HEK293 (cell line): ENCODE data around the gene KRT8.

Source experiments
- CTCF ChIA-PET: fragments of 350-600 bp; formaldehyde crosslinking; extraction: SDS; loops from one replicate; lab custom pipeline; 2021; ENCODE audit warnings: antibody characterized with exemption; lab: Yijun Ruan, JAX
- POLR2A ChIA-PET: fragments of 300-600 bp; formaldehyde crosslinking; extraction: SDS; loops from one replicate; lab custom pipeline; 2020; ENCODE audit warnings: antibody characterized with exemption, inconsistent platforms; lab: Yijun Ruan, JAX
- H3K27ac ChIP-seq: fragments of 200-500 bp; sonication (Bioruptor generic); 2 replicates; pipeline ENCODE4 v1.5.1; 2014; ENCODE audit warnings: low read depth, low read length, control low read depth, inconsistent platforms; ENCODE audit errors: extremely low read depth
- H3K36me3 ChIP-seq, 2 experiments: fragments of 200-500 bp in 1 of 2; sonication (Bioruptor generic) in 1 of 2; 1 replicate in 1 of 2; 2 replicates in 1 of 2; pipeline ENCODE4 v1.5.1; 2014 to 2017; ENCODE audit warnings: inconsistent platforms in 2 of 2, low read length in 2 of 2; ENCODE audit not compliant: control insufficient read depth in 2 of 2, insufficient read depth in 1 of 2
- H3K4me1 ChIP-seq: fragments of 200-500 bp; sonication (Bioruptor generic); 2 replicates; pipeline ENCODE4 v1.5.1; 2014; ENCODE audit warnings: mild to moderate bottlenecking, low read length, inconsistent platforms; ENCODE audit not compliant: control insufficient read depth, insufficient read depth
- H3K4me3 ChIP-seq: 2 replicates; pipeline ENCODE4 v1.5.1; 2011; ENCODE audit warnings: low read depth, mild to moderate bottlenecking, control low read depth, low read length, moderate library complexity
- H3K9me3 ChIP-seq: fragments of 200-500 bp; sonication (Bioruptor generic); 2 replicates; pipeline ENCODE4 v1.5.1; 2014; ENCODE audit warnings: low read depth, low read length, inconsistent platforms; ENCODE audit not compliant: control insufficient read depth, insufficient read depth
- BCL11A ChIP-seq: fragments of 450-650 bp; formaldehyde crosslinking; IDR thresholded peaks from 2 replicates; pipeline ENCODE4 v1.5.1; 2016; ENCODE audit warnings: low read depth, missing biosample characterization, missing genetic modification characterization
- KLF9 ChIP-seq: fragments of 450-650 bp; formaldehyde crosslinking; IDR thresholded peaks from 2 replicates; pipeline ENCODE4 v1.5.1; 2016; ENCODE audit warnings: missing biosample characterization, missing genetic modification characterization, low read depth
- MZF1 ChIP-seq: fragments of 450-650 bp; formaldehyde crosslinking; IDR thresholded peaks from 2 replicates; pipeline ENCODE4 v1.5.1; 2017; ENCODE audit warnings: missing biosample characterization, missing genetic modification characterization, borderline replicate concordance
- ZFP69B ChIP-seq: fragments of 450-650 bp; formaldehyde crosslinking; IDR thresholded peaks from 2 replicates; pipeline ENCODE4 v1.5.1; 2016; ENCODE audit warnings: missing biosample characterization, missing genetic modification characterization
- ZNF146 ChIP-seq: fragments of 450-650 bp; formaldehyde crosslinking; IDR thresholded peaks from 2 replicates; pipeline ENCODE4 v1.5.1; 2016; ENCODE audit warnings: missing biosample characterization, missing genetic modification characterization
- ZNF175 ChIP-seq: fragments of 450-650 bp; formaldehyde crosslinking; IDR thresholded peaks from 2 replicates; pipeline ENCODE4 v1.5.1; 2016; ENCODE audit warnings: missing biosample characterization, missing genetic modification characterization
- ZNF24 ChIP-seq: fragments of 450-650 bp; formaldehyde crosslinking; IDR thresholded peaks from 2 replicates; pipeline ENCODE4 v1.5.1; 2016; ENCODE audit warnings: missing biosample characterization, missing genetic modification characterization
- ZNF341 ChIP-seq: fragments of 450-650 bp; formaldehyde crosslinking; IDR thresholded peaks from 2 replicates; pipeline ENCODE4; 2016; ENCODE audit warnings: low read depth, missing biosample characterization, missing genetic modification characterization
- ZNF354C ChIP-seq: fragments of 450-650 bp; formaldehyde crosslinking; IDR thresholded peaks from 2 replicates; pipeline ENCODE4 v1.5.1; 2016; ENCODE audit warnings: missing biosample characterization, missing genetic modification characterization, low read depth, borderline replicate concordance
- ZNF626 ChIP-seq: fragments of 450-650 bp; sonication (Bioruptor Pico); formaldehyde crosslinking; IDR thresholded peaks from 2 replicates; pipeline ENCODE4 v1.5.1; 2018; ENCODE audit warnings: missing biosample characterization, missing genetic modification characterization, inconsistent platforms
- TF ChIP-seq, protein P1 (sequence below): fragments of 450-650 bp; formaldehyde crosslinking; conservative IDR thresholded peaks from 2 replicates; pipeline ENCODE4 v1.5.1; 2016; ENCODE audit warnings: low read depth, missing biosample characterization, missing genetic modification characterization
- TF ChIP-seq, protein P2 (sequence below): fragments of 450-650 bp; formaldehyde crosslinking; IDR thresholded peaks from 2 replicates; pipeline ENCODE4 v1.5.1; 2016; ENCODE audit warnings: missing biosample characterization, missing genetic modification characterization
- TF ChIP-seq, protein P3 (sequence below): fragments of 450-650 bp; formaldehyde crosslinking; IDR thresholded peaks from 2 replicates; pipeline ENCODE4 v1.5.1; 2016; ENCODE audit warnings: missing biosample characterization, missing genetic modification characterization
- TF ChIP-seq, protein P4 (sequence below): fragments of 450-650 bp; formaldehyde crosslinking; IDR thresholded peaks from 2 replicates; pipeline ENCODE4 v1.5.1; 2016; ENCODE audit warnings: missing biosample characterization, missing genetic modification characterization, low read depth
- TF ChIP-seq, protein P5 (sequence below): fragments of 450-650 bp; formaldehyde crosslinking; IDR thresholded peaks from 2 replicates; pipeline ENCODE4 v1.5.1; 2017; ENCODE audit warnings: missing biosample characterization, mild to moderate bottlenecking, missing genetic modification characterization, moderate library complexity
- TF ChIP-seq, protein P6 (sequence below): fragments of 450-650 bp; formaldehyde crosslinking; IDR thresholded peaks from 2 replicates; pipeline ENCODE4; 2016; ENCODE audit warnings: missing biosample characterization, missing genetic modification characterization

KRT8 gene

DNA sequence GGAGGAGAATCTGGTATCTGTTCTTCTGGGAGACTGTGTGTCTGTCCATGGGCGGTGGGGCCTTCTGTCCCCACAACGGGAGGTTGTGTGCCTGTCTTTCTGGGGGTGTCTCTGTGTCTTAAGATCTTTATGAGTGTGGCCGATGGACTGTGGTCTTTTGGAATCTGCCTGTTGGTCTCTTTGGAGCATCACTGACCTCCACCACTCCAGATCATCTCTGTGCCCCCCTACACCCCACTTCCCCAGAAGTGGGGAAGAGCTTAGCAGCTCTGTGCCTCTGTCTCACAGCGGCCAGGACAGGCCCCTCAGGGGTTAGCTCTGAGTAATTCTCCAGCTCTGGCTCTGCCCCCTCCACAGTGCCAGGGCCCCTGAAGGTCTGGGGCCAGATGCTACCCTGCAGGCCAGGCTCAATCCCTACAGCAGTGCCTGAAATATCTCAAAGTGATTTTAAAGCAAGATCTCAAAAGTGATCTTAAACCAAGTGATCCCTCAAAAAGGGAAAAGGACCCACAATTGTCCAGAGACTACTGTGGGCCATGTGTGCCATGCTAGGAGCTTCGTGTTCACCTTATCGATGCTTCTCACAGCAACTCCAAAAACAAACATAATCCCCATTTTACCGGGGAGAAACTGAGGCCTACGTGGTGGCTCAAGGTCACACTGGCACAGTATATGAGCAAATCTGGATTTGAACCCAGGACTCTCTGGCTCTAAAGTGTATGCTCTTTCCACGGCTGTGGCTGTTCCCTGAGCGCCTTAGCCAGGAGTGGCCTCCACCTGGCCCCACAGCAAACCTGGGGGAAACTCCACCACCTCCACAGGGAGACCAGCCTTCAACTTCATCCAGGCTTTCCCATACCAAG, 30.1 kb downstream of the KRT8 start:
- Histone ChIP-seq H3K4me1 (peaks cover 13% of the 10 kb centered on the region), H3K9me3 (no peaks in the 10 kb centered on the region), H3K36me3 (no peaks in the 10 kb centered on the region), H3K4me3 (peak overlapping the region; percentile 31)
- TF ChIP-seq ZNF354C (tag by site-specific recombination) (no peak), ZNF341 (tag by site-specific recombination) (no peak), ZNF626 (no peak), ZNF146 (tag by site-specific recombination) (no peak), ZNF24 (tag by site-specific recombination) (0 out of 2 replicates have a peak, but pooled peaks have one; percentile 7), KLF9 (tag by site-specific recombination) (0 out of 2 replicates have a peak, but pooled peaks have one; percentile 13), BCL11A (tag by site-specific recombination) (0 out of 2 replicates have a peak, but pooled peaks have one; percentile 2), ZNF175 (tag by site-specific recombination) (no peak), ZFP69B (peak; percentile 33; the same call in 1 of the 2 replicates), MZF1 (tag by site-specific recombination) (no peak)
- TF ChIP-seq, protein P1, sequence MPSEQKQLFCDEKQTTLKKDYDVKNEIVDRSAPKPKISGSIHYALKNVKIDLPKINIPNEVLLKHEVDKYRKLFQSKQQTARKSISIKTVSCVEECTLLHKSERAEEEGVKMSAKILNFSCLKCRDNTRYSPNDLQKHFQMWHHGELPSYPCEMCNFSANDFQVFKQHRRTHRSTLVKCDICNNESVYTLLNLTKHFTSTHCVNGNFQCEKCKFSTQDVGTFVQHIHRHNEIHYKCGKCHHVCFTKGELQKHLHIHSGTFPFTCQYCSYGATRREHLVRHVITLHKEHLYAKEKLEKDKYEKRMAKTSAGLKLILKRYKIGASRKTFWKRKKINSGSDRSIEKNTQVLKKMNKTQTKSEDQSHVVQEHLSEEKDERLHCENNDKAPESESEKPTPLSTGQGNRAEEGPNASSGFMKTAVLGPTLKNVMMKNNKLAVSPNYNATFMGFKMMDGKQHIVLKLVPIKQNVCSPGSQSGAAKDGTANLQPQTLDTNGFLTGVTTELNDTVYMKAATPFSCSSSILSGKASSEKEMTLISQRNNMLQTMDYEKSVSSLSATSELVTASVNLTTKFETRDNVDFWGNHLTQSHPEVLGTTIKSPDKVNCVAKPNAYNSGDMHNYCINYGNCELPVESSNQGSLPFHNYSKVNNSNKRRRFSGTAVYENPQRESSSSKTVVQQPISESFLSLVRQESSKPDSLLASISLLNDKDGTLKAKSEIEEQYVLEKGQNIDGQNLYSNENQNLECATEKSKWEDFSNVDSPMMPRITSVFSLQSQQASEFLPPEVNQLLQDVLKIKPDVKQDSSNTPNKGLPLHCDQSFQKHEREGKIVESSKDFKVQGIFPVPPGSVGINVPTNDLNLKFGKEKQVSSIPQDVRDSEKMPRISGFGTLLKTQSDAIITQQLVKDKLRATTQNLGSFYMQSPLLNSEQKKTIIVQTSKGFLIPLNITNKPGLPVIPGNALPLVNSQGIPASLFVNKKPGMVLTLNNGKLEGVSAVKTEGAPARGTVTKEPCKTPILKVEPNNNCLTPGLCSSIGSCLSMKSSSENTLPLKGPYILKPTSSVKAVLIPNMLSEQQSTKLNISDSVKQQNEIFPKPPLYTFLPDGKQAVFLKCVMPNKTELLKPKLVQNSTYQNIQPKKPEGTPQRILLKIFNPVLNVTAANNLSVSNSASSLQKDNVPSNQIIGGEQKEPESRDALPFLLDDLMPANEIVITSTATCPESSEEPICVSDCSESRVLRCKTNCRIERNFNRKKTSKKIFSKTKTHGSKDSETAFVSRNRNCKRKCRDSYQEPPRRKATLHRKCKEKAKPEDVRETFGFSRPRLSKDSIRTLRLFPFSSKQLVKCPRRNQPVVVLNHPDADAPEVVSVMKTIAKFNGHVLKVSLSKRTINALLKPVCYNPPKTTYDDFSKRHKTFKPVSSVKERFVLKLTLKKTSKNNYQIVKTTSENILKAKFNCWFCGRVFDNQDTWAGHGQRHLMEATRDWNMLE: 0 out of 2 replicates have a peak, but pooled peaks have one; percentile 23
- TF ChIP-seq, protein P2, sequence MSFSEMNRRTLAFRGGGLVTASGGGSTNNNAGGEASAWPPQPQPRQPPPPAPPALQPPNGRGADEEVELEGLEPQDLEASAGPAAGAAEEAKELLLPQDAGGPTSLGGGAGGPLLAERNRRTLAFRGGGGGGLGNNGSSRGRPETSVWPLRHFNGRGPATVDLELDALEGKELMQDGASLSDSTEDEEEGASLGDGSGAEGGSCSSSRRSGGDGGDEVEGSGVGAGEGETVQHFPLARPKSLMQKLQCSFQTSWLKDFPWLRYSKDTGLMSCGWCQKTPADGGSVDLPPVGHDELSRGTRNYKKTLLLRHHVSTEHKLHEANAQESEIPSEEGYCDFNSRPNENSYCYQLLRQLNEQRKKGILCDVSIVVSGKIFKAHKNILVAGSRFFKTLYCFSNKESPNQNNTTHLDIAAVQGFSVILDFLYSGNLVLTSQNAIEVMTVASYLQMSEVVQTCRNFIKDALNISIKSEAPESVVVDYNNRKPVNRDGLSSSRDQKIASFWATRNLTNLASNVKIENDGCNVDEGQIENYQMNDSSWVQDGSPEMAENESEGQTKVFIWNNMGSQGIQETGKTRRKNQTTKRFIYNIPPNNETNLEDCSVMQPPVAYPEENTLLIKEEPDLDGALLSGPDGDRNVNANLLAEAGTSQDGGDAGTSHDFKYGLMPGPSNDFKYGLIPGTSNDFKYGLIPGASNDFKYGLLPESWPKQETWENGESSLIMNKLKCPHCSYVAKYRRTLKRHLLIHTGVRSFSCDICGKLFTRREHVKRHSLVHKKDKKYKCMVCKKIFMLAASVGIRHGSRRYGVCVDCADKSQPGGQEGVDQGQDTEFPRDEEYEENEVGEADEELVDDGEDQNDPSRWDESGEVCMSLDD: peak; percentile 78; the same call in 1 of the 2 replicates
- TF ChIP-seq, protein P3, sequence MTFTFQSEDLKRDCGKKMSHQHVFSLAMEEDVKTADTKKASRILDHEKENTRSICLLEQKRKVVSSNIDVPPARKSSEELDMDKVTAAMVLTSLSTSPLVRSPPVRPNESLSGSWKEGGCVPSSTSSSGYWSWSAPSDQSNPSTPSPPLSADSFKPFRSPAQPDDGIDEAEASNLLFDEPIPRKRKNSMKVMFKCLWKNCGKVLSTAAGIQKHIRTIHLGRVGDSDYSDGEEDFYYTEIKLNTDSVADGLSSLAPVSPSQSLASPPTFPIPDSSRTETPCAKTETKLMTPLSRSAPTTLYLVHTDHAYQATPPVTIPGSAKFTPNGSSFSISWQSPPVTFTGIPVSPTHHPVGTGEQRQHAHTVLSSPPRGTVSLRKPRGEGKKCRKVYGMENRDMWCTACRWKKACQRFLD: no peak
- TF ChIP-seq, protein P4, sequence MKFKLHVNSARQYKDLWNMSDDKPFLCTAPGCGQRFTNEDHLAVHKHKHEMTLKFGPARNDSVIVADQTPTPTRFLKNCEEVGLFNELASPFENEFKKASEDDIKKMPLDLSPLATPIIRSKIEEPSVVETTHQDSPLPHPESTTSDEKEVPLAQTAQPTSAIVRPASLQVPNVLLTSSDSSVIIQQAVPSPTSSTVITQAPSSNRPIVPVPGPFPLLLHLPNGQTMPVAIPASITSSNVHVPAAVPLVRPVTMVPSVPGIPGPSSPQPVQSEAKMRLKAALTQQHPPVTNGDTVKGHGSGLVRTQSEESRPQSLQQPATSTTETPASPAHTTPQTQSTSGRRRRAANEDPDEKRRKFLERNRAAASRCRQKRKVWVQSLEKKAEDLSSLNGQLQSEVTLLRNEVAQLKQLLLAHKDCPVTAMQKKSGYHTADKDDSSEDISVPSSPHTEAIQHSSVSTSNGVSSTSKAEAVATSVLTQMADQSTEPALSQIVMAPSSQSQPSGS: no peak
- TF ChIP-seq, protein P5, sequence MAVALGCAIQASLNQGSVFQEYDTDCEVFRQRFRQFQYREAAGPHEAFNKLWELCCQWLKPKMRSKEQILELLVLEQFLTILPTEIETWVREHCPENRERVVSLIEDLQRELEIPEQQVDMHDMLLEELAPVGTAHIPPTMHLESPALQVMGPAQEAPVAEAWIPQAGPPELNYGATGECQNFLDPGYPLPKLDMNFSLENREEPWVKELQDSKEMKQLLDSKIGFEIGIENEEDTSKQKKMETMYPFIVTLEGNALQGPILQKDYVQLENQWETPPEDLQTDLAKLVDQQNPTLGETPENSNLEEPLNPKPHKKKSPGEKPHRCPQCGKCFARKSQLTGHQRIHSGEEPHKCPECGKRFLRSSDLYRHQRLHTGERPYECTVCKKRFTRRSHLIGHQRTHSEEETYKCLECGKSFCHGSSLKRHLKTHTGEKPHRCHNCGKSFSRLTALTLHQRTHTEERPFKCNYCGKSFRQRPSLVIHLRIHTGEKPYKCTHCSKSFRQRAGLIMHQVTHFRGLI (tag by site-specific recombination): no peak
- TF ChIP-seq, protein P6, sequence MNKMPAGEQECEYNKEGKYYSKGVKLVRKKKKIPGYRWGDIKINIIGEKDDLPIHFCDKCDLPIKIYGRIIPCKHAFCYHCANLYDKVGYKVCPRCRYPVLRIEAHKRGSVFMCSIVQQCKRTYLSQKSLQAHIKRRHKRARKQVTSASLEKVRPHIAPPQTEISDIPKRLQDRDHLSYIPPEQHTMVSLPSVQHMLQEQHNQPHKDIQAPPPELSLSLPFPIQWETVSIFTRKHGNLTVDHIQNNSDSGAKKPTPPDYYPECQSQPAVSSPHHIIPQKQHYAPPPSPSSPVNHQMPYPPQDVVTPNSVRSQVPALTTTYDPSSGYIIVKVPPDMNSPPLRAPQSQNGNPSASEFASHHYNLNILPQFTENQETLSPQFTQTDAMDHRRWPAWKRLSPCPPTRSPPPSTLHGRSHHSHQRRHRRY (tag by site-specific recombination): no peak
- TF ChIP-seq, all 188 proteins: peak for 6
- H3K27ac ChIP-seq: peak overlapping the region; percentile 63; the same call in 1 of the 2 replicates
- ChIA-PET POLR2A (interaction anchor here (1.2 to 1.5 kb wide), 3 partner anchors 30 to 683 kb away, joined by 3 to 7 read pairs (median 3); partner anchors contain the start of genes KRT8 and KRT80), CTCF (interaction anchor here (0.9 to 10.4 kb wide), 9 partner anchors 9 to 720 kb away, joined by 3 to 200 read pairs (median 7); partner anchors contain the start of gene KRT85)
